ENCODE data around the gene ERN2.
"Not testable (repeated sequence)": the region's sequence is repeated elsewhere in the genome, so short reads cannot be mapped to it uniquely, and the experiment has no call there.

ERN2 gene

GRCh38 chr16:23712976-23713375 is at the start of gene ERN2:
Gene ERN2 (minus strand): TSS chr16:23713222. CDS start chr16:23713187, 35 bp downstream.
- DNase-seq: no peak

DNA sequence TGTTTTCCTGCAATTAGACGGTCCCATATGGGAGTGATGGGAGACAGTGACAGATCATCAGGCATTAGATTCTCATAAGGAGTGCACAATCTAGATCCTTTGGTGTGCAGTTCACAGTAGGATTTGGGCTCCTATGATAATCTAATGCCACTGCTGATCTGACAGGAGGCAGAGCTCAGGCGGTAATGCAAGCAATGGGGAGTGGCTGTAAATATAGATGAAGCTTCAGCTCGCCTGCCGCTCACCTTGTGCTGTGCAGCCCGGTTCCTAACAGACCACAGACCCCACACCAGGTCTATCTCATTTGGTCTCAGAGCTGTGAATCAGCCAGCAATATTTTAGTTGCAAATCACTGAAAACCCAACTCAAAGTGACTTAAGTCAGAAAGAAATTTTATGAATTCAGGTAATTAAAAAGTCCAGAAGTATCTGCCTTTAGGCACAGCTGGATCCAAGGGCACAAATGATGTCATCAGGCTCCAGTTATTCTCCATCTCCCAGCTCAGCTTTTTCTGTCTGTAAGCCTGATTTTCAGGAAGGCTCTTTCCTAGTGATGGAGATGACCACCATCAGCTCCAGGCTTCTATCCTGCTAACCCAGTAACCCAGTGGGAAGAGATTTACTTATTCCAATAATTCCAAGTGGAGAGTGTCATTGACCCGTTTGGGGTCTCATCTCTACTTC is 45.1 kb upstream of the ERN2 start:
- DNase-seq: no peak

DNA sequence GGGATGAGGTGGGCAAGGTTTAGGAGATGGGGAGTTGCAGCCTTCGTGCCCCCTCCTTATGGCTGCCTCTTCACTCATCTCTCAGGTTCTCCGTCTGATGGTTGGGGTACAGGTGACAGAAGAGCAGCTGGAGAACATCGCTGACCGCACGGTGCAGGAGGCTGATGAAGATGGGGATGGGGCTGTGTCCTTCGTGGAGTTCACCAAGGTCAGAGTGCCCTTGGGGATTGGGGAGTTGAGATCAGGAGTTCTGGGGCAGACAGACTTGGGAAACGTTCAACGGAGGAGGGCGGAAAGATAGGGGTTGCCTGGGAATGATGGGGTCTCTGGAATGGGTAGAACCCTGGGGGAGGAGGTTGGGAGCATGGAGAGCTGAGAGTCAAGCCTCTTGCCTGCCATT is 44.1 kb upstream of the ERN2 start:
- no peak for DNase-seq

DNA sequence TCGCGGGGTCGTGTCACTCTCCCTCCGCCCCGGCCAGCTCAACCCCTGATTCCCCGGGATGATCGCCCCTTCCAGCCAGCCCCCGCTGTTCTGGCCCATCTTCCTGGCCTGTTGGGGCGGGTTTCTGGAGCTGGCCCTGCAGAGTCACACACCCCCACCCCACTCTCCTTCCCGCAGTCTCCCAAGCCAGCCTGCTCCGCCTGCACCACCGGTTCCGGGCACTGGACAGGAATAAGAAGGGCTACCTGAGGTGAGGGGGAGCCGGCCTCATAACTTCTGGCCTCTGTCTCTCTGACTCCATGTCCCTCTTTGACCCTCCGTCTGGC is 42.4 kb upstream of the ERN2 start:
- DNase-seq: no peak

DNA sequence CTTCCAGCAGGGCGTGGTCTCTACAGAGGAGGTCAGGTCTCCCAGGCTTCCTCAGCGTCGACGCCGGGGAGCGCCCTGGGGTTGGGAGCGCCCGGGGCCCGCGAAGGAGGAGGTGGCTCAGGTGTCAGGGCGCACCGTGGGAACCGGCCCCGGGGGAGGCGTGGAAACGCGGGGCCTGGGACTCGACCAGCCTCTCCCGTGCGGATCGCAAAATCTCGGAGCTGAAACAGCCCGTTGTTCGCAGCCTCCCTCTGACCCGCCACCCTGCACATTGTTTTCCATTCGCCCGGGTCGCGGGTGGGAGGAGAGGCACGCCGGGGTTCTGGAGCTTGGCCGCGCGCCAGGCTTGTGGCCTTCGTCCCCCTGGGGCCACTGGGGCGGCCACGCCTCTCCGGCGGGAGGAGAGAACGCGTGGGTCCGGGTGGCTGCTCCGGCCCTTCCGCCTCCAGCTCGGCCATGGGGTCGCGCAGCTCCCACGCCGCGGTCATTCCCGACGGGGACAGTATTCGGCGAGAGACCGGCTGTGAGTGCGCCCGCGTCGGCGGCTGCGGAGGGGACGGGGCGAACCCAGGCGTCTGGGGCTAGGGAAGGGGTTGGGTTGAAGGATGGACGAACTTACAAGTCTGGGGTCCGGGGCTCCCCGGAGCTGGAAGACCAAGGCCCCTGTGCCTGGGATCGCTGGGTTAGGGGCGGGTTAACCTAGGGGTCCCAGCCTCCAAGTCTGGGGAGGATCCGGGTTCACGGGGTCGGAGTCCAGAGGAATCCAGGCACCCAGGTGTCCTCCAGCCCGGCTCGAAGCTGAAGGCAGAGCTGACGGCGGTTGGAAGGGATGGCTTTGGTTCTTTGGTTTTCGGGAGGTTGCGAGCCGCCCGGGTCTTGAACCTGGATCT is 41.8 kb upstream of the ERN2 start, which contains the start of gene CHP2:
TSS of gene CHP2 (plus strand) at position 433 of the 890 bp plus-strand sequence. CDS start at position 457, 24 bp downstream.
- DNase-seq: peak; percentile 63

- DNase-seq: no peak
These were observed 41.0 kb upstream of the ERN2 start for GRCh38 chr16:23753908-23754593.

- not testable (repeated sequence) for DNase-seq
These were observed 38.0 kb upstream of the ERN2 start for GRCh38 chr16:23751053-23751452.

DNA sequence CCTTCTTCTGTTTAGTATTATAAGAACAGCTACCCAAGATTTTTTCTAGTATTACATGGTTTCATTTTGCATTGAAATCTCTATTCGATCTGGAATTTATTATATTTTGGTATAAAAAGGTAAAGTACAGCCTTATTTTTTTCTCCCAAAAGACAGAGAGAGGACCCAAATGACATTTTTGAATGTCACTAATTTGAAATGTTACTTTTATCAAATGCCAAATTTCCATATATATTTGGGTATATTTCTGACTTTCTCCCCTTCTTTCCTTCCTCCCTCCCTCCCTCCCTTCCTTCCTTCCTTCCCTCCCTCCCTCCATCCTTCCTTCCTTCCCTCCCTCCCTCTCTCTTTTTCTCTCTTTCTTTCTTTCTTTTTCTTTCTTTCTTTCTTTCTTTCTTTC is 35.6 kb upstream of the ERN2 start:
- no peak for DNase-seq

DNA sequence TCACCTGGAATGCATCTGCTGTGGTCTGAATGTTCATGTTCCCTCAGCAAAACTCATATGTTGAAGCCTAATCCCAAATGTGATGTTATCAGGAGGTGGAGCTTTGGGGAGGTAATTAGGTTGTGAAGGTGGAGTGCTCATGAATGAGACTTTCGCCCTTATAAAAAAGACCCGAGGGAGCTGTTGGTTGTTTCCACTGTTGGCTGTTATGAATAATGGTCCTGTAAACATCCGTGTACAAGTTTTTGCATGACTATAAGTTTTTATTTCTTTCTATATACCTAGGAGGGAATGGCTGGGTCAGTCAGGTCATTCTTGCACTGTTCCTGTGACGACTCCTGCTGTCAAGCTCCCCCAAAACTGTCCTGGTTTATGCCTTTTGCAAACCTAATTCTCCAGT is 32.2 kb upstream of the ERN2 start:
- no peak for DNase-seq

GRCh38 chr16:23742766-23743165 is 29.7 kb upstream of the ERN2 start:
- DNase-seq: peak; percentile 22

DNA sequence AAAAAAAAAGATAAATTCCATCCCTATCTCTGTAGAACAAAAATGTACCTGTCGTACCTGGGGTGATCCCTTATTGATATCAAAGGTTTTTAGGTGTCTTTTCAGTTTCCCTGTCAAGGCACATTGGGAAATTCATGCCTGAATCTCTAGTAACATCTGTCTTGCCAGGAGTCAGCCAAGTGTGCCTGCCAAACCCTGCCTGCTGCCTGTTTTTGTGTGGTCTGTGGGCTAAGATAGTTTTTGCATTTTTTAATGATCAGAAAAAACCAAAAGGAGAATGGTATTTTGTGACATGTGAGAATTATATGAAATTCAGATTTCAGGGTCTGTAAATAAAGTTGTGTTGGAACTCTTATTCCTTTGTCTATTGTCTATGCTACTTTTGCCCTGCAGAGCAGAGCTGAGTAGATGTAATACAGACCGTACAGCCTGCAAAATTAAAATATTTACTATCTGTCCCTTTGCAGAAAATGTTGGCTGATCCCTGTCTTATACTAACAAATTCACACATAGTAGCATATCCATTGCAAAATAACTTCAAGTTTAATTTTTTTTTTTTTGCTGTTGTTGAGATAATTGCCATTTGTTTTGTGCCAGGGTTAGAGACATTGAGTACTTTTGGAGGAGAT is 28.8 kb upstream of the ERN2 start:
- no peak for DNase-seq

DNA sequence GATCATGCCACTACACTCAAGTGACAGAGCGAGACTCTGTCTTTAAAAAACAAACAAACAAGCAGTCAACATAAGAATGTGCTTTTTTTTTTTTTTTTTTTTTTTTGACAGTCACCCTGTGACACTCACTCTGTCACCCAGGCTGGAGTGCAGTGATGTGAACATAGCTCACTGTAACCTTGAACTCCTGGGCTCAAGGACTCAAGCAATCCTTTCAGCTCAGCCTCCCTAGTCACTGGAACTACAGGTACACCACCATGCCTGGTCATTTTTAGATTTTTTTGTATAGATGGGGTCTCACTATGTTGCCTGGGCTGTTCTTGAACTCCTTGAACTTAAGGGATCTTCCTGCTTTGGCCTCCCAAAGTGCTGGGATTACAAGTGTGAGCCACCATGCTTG is 26.5 kb upstream of the ERN2 start:
- no peak for DNase-seq

DNA sequence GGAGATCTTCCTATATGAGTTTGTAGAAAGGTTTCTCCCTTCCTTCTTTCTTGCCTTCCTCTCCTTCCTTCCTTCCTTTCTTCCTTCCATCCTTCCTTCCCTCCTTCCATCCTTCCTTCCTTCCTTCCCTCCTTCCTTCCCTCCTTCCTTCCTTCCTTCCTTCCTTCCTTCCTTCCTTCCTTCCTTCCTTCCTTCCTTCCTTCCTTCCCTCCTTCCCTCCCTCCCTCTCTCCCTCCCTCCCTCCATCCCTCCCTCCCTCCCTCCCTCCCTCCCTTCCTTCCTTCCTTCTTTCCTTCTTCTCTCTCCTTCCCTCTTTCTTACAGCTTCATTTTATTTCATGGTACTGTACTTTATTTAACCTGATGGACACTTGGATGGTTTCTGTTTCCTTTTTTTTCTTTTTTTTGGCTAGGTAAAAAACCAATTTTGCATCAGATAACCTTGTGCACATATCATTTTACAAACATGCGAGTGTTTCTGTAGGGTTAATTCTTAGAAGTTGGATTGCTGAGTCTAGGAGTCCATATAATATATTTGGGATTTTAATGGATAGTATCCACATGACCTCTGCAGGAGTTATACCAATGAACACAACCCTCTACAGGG is 24.5 kb upstream of the ERN2 start:
- not testable (repeated sequence) for DNase-seq

DNA sequence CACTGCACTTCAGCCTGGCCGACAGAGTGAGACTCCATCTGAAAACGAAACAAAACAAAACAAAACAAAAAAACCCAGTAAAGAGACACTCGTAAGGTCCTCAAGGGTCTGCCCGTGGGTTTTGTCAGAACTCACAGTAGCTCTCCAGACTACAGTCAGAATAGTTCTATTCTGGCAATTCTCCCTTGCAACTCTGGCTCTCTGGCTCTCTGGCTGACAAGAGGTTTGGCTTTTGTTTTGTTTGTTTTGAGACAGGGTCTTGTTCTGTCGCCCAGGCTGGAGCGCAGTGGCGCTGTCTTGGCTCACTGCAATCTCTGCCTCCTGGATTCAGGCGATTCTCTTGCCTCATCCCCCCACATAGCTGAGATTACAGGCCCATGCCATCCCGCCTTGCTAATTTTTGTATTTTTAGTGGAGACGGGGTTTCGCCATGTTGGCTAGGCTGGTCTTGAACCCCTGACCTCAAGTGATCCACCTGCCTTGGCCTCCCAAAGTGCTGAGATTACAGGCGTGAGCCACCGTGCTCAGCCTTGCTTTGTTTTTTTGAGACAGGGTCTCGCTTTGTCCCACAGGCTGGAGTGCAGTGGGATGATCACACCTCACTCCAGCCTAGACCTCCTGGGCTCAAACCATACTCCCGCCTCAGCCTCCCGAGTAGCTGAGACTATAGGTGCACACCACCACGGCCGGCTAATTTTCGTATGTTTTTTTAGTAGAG is 21.3 kb upstream of the ERN2 start:
- DNase-seq: no peak

DNA sequence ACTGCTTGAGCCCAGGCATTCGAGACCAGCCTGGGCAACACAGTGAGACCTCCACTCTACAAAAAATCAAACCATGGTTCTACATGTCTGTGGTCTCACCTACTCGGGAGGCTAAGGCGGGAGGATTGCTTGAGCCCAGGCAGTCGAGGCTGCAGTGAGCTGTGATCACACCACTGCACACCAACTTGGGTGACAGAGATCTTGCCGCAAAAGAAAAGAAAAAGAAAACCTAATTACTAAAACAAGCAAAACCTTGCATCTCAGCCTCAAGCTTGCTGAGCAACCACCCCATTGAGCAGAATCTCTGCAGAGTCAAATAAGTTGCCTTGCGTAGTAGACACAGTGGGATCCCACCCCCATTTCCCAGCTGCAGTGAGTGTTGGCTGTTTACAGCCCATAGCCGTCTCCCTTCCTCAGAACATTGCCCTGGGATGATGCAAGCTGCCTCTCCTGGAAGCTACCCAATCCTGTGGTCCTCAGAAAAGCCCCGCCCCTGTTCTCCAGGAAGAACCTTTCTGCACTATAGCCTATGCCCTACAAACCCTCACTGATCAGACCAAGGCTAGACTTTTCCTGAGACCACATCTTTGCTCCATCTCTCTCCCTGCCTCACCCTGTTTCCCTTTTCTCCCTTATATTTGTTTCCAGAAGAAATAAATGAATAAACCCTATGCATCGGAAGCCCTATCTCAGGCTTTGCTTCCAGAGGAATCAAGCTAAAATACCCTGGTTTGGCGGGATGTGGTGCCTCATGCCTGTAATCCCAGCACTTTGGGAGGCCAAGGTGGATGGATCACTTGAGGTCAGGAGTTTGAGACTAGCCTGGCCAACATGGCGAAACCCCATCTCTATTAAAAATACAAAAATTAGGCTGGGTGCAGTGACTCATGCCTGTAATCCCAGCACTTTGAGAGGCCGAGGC is 16.7 kb upstream of the ERN2 start:
- no peak for DNase-seq

DNA sequence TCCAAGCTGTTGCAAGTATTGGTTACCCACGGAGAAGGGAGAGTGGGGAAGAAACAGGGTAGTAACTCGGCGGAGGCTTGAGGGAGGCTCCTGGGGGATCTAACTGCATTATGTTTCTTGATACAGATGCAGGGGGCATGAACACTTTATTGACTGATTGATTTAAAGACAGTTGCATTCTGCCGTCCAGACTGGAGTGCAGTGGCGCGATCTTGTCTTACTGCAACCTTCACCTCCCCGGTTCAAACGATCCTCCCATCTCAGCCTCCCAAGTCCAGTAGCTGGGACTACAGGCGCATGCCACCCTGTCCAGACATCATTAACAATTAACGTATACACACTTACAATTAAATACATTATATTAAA is 15.1 kb upstream of the ERN2 start:
- no peak for DNase-seq

- DNase-seq: no peak
These were observed 13.7 kb upstream of the ERN2 start for GRCh38 chr16:23726710-23727109.

GRCh38 chr16:23724785-23725131 is 11.7 kb upstream of the ERN2 start:
- no peak for DNase-seq

DNA sequence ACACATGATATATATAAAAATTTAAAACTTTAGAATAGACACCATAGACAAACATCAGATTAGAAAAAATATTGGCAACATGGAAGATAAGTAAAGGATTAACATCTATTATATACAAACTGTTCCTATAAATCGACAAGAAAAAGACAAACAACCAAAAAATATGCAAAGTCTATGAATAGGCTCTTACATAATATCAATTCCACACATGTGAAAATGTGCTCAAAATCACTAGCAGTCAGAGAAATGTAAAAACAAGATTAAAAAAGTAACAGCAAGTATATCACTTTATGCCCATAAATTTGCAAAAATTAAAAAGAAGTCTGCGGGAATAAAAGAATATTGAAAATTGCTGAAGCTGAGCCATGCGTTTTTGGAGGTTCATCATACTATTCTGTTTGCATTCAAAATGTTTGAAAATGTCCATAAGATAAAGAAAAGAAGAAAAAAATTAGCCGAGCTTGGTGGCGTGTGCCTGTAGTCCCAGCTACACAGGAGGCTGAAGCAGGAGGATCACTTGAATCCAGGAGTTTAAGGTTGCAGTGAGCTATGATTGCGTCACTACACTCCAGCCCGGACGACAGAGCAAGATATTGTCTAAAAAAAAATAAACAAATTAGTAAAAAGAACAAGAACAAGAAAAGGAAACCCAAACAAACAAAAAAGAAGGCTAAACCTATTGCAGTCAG is 11.2 kb upstream of the ERN2 start:
- no peak for DNase-seq

DNA sequence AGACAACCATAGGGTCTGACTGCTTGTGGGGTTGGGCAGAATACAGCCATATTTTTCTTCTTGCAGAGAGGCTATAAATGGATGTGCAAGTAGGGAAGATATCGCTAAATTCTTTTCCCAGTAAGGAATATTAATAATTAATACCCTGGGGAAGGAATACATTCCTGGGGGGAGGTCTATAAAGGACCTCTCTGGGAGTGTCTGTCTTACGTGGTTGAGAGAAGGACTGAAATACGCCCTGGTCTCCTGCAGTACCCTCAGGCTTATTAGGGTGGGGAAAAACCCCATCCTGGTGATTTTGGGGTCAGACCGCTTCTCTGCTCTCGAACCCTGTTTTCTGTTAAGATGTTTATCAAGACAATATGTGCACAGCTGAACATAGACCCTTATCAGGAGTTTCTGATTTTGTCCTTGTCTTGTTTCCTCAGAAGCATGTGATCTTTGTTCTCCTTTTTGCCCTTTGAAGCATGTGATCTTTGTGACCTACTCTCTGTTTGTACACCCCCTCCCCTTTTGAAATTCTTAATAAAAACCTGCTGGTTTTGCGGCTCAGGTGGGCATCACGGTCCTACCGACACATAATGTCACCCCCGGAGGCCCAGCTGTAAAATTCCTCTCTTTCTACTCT is 9.7 kb upstream of the ERN2 start:
- DNase-seq: not testable (repeated sequence)

Measured in retina (tissue), 1 donor.